ENCODE data around the gene KDM2B. TPM values are rescaled to one million over a fixed set of nuclear protein-coding genes. Genes with fewer than 3 reads are reported as not detected.

The KDM2B gene
- polyA plus RNA-seq, 1 donor (not counting 4 experiments of a cell fraction or from before 2014, with no cell fraction given): 10.3 TPM

DNA sequence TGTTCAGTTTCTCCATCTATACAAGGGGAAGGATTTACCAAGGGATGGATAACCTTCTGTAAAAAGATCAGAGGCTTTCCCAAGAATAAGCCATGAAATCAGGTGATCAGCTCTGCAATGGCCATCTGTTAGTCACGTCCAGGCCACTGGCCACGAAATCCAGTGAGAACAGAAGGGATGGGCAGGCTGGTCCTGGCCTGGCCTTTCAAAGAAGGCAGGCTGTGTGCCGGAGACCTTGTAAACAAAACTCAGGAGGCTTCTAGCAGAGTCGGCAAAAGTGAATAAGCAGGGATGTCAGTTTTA is 112.4 kb downstream of the KDM2B start:
- Histone ChIP-seq H3K9ac (ENCODE audit: control insufficient read depth, extremely low read depth, insufficient read depth, low read length) (no peak overlapping the region), H3K4me3 (ENCODE audit: control insufficient read depth in 2 of 3, extremely low read depth in 1 of 3, insufficient read depth in 2 of 3, low read depth in 1 of 3, low read length in 3 of 3) (no peak overlapping the region), H3K27me3 (ENCODE audit: control insufficient read depth, extremely low read depth, insufficient read depth, low read length) (no peaks in the 10 kb centered on the region), H2AFZ (ENCODE audit: control insufficient read depth, low read length) (no peak overlapping the region), H3K4me2 (ENCODE audit: control insufficient read depth, extremely low read depth, insufficient read depth, low read depth, low read length) (no peak overlapping the region), H3K4me1 (ENCODE audit: control insufficient read depth, extremely low read depth, insufficient read depth, low read length) (peaks cover 8% of the 10 kb centered on the region), H3K79me2 (ENCODE audit: control insufficient read depth, insufficient read depth, low read length) (peaks cover 24% of the 10 kb centered on the region), H3K9me3 (ENCODE audit: control insufficient read depth, low read depth, low read length) (no peaks in the 10 kb centered on the region), H4K20me1 (ENCODE audit: control insufficient read depth, extremely low read depth, insufficient read depth, low read length) (no peaks in the 10 kb centered on the region), H3K9me1 (ENCODE audit: control insufficient read depth, extremely low read depth, insufficient read depth, low read length) (no peaks in the 10 kb centered on the region), H3K36me3 (ENCODE audit: control insufficient read depth in 2 of 2, extremely low read depth in 1 of 2, insufficient read depth in 2 of 2, low read length in 2 of 2) (no peaks in the 10 kb centered on the region), H3K27ac (ENCODE audit: control insufficient read depth, insufficient read depth, low read length) (no peak overlapping the region)
- no peak for TF ChIP-seq EZH2 (IDR thresholded peaks at IDR 0.05; ENCODE audit: low read length)
- no peak for TF ChIP-seq CTCF (optimal IDR thresholded peaks at IDR 0.05 in 1 of 3, IDR thresholded peaks at IDR 0.05 in 1 of 3, conservative IDR thresholded peaks at IDR 0.05 in 1 of 3; ENCODE audit: extremely low read depth in 1 of 3, insufficient read depth in 2 of 3, low read length in 3 of 3)
- FAIRE-seq (no peak), DNase-seq (ENCODE audit: low read depth, low spot score) (no peak)
- dilution Hi-C loops (cut with MboI; ENCODE audit: extremely low pct_ligation_motif_present, low sequenced_read_pairs): no loop called here

DNA sequence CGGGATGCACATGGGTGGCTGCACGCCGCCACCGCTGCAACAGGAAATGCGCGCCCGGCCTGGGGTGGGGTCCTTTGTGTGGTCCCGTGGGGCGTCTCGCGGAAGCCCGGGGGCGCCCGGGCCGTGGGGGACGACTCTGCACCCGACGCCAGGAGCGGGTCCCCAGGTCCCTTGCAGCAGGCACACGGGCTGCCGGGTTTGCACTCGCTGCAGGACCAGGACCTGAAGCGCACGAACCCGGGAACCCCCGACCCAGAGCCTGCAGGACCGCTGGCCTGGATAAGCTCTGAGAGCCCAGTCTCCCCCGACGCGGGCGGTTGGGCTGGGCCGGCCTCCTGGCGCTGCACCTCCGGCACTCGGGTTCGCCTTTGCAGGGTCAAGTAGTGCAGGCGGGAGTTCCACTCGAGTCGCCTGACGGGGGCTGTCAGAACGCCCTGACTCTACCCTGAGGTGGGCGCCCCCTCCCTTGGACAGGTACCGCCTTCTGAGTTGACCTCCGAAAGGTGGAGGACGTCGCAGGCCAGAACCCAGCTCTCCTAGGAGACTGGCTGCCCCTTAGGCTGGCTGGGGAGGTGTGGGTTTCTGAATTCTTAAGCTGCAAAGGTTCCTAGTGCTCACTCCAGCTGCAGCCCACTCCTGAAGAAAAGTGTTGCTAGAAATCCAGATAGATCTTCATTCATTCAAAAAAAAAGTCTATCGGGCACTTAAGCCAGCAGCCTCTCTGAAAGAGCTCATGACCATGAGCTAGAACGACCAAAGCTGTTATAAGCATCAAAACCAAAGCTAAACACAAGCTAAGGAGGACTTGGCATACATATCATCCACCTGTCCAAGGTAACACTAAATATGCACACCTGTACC is 113.0 kb downstream of the KDM2B start:
- Histone ChIP-seq H3K36me3 (ENCODE audit: control insufficient read depth in 2 of 2, extremely low read depth in 1 of 2, insufficient read depth in 2 of 2, low read length in 2 of 2) (no peaks in the 10 kb centered on the region), H3K27me3 (ENCODE audit: control insufficient read depth, extremely low read depth, insufficient read depth, low read length) (no peaks in the 10 kb centered on the region), H3K9me1 (ENCODE audit: control insufficient read depth, extremely low read depth, insufficient read depth, low read length) (no peaks in the 10 kb centered on the region), H3K79me2 (ENCODE audit: control insufficient read depth, insufficient read depth, low read length) (peaks cover 29% of the 10 kb centered on the region), H2AFZ (ENCODE audit: control insufficient read depth, low read length) (peak overlapping the region; percentile 24), H3K9ac (ENCODE audit: control insufficient read depth, extremely low read depth, insufficient read depth, low read length) (no peak overlapping the region), H4K20me1 (ENCODE audit: control insufficient read depth, extremely low read depth, insufficient read depth, low read length) (no peaks in the 10 kb centered on the region), H3K4me2 (ENCODE audit: control insufficient read depth, extremely low read depth, insufficient read depth, low read depth, low read length) (peak overlapping the region; percentile 71), H3K4me1 (ENCODE audit: control insufficient read depth, extremely low read depth, insufficient read depth, low read length) (peaks cover 8% of the 10 kb centered on the region), H3K27ac (ENCODE audit: control insufficient read depth, insufficient read depth, low read length) (no peak overlapping the region), H3K4me3 (ENCODE audit: control insufficient read depth in 2 of 3, extremely low read depth in 1 of 3, insufficient read depth in 2 of 3, low read depth in 1 of 3, low read length in 3 of 3) (peak overlapping the region; percentile 34 to 48 (median 41)), H3K9me3 (ENCODE audit: control insufficient read depth, low read depth, low read length) (no peaks in the 10 kb centered on the region)
- TF ChIP-seq CTCF (optimal IDR thresholded peaks at IDR 0.05 in 1 of 3, IDR thresholded peaks at IDR 0.05 in 1 of 3, conservative IDR thresholded peaks at IDR 0.05 in 1 of 3; ENCODE audit: extremely low read depth in 1 of 3, insufficient read depth in 2 of 3, low read length in 3 of 3) (no peak), EZH2 (IDR thresholded peaks at IDR 0.05; ENCODE audit: low read length) (no peak)
- DNase-seq (ENCODE audit: low read depth, low spot score) (no peak), FAIRE-seq (no peak)
- dilution Hi-C loops (cut with MboI; ENCODE audit: extremely low pct_ligation_motif_present, low sequenced_read_pairs): no loop called here

All from keratinocyte (primary cell).